GM19397 (cell line): ENCODE data around the gene MRPL43.

ENCODE experiments used
- ATAC-seq: cut with Tn5 transposase; IDR thresholded peaks from one replicate; pipeline ENCODE4 v1.9.1; 2021; ENCODE audit warnings: mild to moderate bottlenecking, moderate library complexity; ENCODE audit not compliant: unreplicated experiment

MRPL43 gene

GRCh38 chr10:100969187-100970075 lies 17.9 kb downstream of the MRPL43 start, which contains the start of gene SEMA4G:
TSS of gene SEMA4G (plus strand) at chr10:100969504. CDS start at chr10:100972913, 3,409 bp downstream.
- no peak for ATAC-seq

GRCh38 chr10:100968863-100969186 lies 18.5 kb downstream of the MRPL43 start:
- no peak for ATAC-seq

- no peak for ATAC-seq
Measured at GRCh38 chr10:100968062-100968736, 19.1 kb downstream of the MRPL43 start.

- no peak for ATAC-seq
Measured at GRCh38 chr10:100967332-100967731, 20.0 kb downstream of the MRPL43 start.

GRCh38 chr10:100966887-100967286 lies 20.4 kb downstream of the MRPL43 start:
- no peak for ATAC-seq

GRCh38 chr10:100965820-100966219 lies 21.5 kb downstream of the MRPL43 start:
- ATAC-seq, result no peak

GRCh38 chr10:100963826-100964225 lies 23.5 kb downstream of the MRPL43 start:
- no peak for ATAC-seq

GRCh38 chr10:100962351-100963080 lies 24.8 kb downstream of the MRPL43 start:
- no peak for ATAC-seq

GRCh38 chr10:100960251-100960650 lies 27.0 kb downstream of the MRPL43 start:
- no peak for ATAC-seq

GRCh38 chr10:100948916-100949315 lies 38.4 kb downstream of the MRPL43 start:
- ATAC-seq, result no peak

- no peak for ATAC-seq
Measured at GRCh38 chr10:100945754-100946153, 41.5 kb downstream of the MRPL43 start.

- no peak for ATAC-seq
Measured at GRCh38 chr10:100943508-100943907, 43.8 kb downstream of the MRPL43 start.

- no peak for ATAC-seq
Measured at GRCh38 chr10:100942229-100942628, 45.1 kb downstream of the MRPL43 start.

- ATAC-seq, result no peak
Measured at GRCh38 chr10:100939763-100940344, 47.4 kb downstream of the MRPL43 start.
